ENCODE results near the gene ZNF263.

ZNF263 gene

DNA sequence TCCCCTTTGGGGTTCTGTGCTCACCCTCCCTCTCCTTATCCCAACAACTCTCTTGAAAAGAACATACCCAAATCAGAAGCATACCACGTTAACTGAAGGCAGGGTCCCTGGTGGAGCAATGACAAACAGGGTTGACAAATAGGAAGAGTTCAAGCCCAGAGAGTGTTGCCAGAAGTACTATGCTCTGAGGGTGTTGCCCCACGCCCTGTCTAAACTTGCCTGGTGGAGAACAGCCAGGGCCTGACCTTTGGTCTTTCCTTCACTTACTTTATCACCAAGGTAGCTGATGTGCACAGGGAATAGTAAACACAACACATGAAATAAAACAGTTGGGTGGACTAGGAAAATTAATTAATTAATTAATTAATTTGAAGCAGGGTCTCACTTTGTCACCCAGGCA, 45.4 kb downstream of the ZNF263 start:
- no peak for DNase-seq

All from NCI-H2107 (cell line).